Measurements from ENCODE around the gene KAZN. TPM values are rescaled to one million over a fixed set of nuclear protein-coding genes. Genes with fewer than 3 reads are reported as not detected.

KAZN gene
- total and polyA plus RNA-seq, 12 donors, result 1.1 to 6.5 (median 1.9) TPM

- no peak overlapping the region for H3K27ac ChIP-seq
- 79 to 89% methylated on average over 6 of the region's 6 CpGs for WGBS, 2 donors
- H3K27me3 ChIP-seq, result peaks cover 0 to 13% (median 0%) of the 10 kb centered on the region in 7 donors
- no peaks in the 10 kb centered on the region for H3K36me3 ChIP-seq
- peaks cover 0 to 21% (median 6%) of the 10 kb centered on the region in 9 donors for H3K4me1 ChIP-seq
- ATAC-seq (no peak), DNase-seq (no peak)
- intact Hi-C loops (cut with DNase I), result no loop called here
- no peaks in the 10 kb centered on the region for H3K9me3 ChIP-seq
- no peak for TF ChIP-seq CTCF (IDR thresholded peaks at IDR 0.05)
- H3K4me3 ChIP-seq, result no peak overlapping the region
Observed at GRCh38 chr1:15148004-15148403, 549.5 kb downstream of the KAZN start.

GRCh38 chr1:15148475-15148874 is 550.0 kb downstream of the KAZN start:
- TF ChIP-seq CTCF (IDR thresholded peaks at IDR 0.05), result no peak
- intact Hi-C loops (cut with DNase I), result no loop called here
- WGBS, 2 donors, result 89 to 95% methylated on average over 9 of the region's 9 CpGs
- no peak overlapping the region for H3K4me3 ChIP-seq
- no peak overlapping the region for H3K27ac ChIP-seq
- ATAC-seq, result no peak
- H3K36me3 ChIP-seq, result no peaks in the 10 kb centered on the region
- DNase-seq, result no peak
- peaks cover 0 to 21% (median 7%) of the 10 kb centered on the region in 9 donors for H3K4me1 ChIP-seq
- peaks cover 0 to 18% (median 0%) of the 10 kb centered on the region in 7 donors for H3K27me3 ChIP-seq
- no peaks in the 10 kb centered on the region for H3K9me3 ChIP-seq

GRCh38 chr1:15148941-15149340 is 550.5 kb downstream of the KAZN start:
- no peak overlapping the region for H3K27ac ChIP-seq
- no peaks in the 10 kb centered on the region for H3K36me3 ChIP-seq
- 0% methylated on average over 1 of the region's 1 CpG for WGBS, 2 donors
- no peak for ATAC-seq
- no peak for DNase-seq
- no peak overlapping the region for H3K4me3 ChIP-seq
- H3K27me3 ChIP-seq, result peaks cover 0 to 22% (median 0%) of the 10 kb centered on the region in 7 donors
- peaks cover 0 to 22% (median 9%) of the 10 kb centered on the region in 9 donors for H3K4me1 ChIP-seq
- intact Hi-C loops (cut with DNase I), result no loop called here
- TF ChIP-seq CTCF (IDR thresholded peaks at IDR 0.05), result no peak
- no peaks in the 10 kb centered on the region for H3K9me3 ChIP-seq

GRCh38 chr1:15150376-15150775 is 551.9 kb downstream of the KAZN start:
- intact Hi-C loops (cut with DNase I), result loop anchor here in 7 of 10 donors (5.0 to 10.0 kb wide), 5 partner anchors 62 to 154 kb away; no protein-coding TSS in a partner anchor
- peaks cover 0 to 35% (median 0%) of the 10 kb centered on the region in 7 donors for H3K27me3 ChIP-seq
- no peak overlapping the region for H3K4me3 ChIP-seq
- WGBS, 2 donors, result 93 to 94% methylated on average over 3 of the region's 3 CpGs
- H3K9me3 ChIP-seq, result no peaks in the 10 kb centered on the region
- no peak for ATAC-seq
- no peak overlapping the region for H3K27ac ChIP-seq
- DNase-seq, result no peak
- TF ChIP-seq CTCF (IDR thresholded peaks at IDR 0.05), result no peak
- H3K36me3 ChIP-seq, result no peaks in the 10 kb centered on the region
- H3K4me1 ChIP-seq, result peaks cover 0 to 34% (median 18%) of the 10 kb centered on the region in 9 donors
